Vagina (tissue), 2 donors: ENCODE results near the gene ASS1. TPM values are rescaled to one million over a fixed set of nuclear protein-coding genes. Genes with fewer than 3 reads are reported as not detected.
"Not testable (repeated sequence)": the region's sequence is repeated elsewhere in the genome, so short reads cannot be mapped to it uniquely, and the experiment has no call there.

Experiments used
- DNase-seq, 2 donors: peaks; one replicate each; pipeline ENCODE4 v3.0.0-alpha.2; 2017; ENCODE audit errors: extremely low spot score in 2 of 2
- H3K27ac ChIP-seq: fragments of 200-600 bp; sonication (generic); one replicate; pipeline ENCODE4 v1.5.1; 2019
- H3K27me3 ChIP-seq: fragments of 200-600 bp; sonication (generic); one replicate; pipeline ENCODE4 v1.5.1; 2019
- H3K36me3 ChIP-seq, 2 donors: fragments of 200-600 bp; sonication (generic); one replicate each; pipeline ENCODE4 v1.5.1; 2017 to 2019
- H3K4me1 ChIP-seq: fragments of 200-600 bp; sonication (generic); one replicate; pipeline ENCODE4 v1.5.1; 2019
- H3K4me3 ChIP-seq, 2 donors: fragments of 200-600 bp; sonication (generic); 1 replicate in 1 of 2; 2 replicates in 1 of 2; pipeline ENCODE4 v1.5.1; 2016 to 2019
- H3K9me3 ChIP-seq: fragments of 200-600 bp; sonication (generic); one replicate; pipeline ENCODE4 v1.5.1; 2019
- CTCF ChIP-seq, 3 experiments: fragments of 450-650 bp in 2 of 3; fragments of 200-600 bp in 1 of 3; sonication (generic) in 1 of 3; IDR thresholded peaks; one replicate each; pipeline ENCODE4 v1.5.1; 2017 to 2019; ENCODE audit warnings: antibody characterized with exemption in 3 of 3, mild to moderate bottlenecking in 2 of 3, moderate library complexity in 2 of 3
- POLR2A ChIP-seq, 2 donors: fragments of 450-650 bp; IDR thresholded peaks; one replicate each; pipeline ENCODE4 v1.6.1; 2017; ENCODE audit warnings: antibody characterized with exemption in 2 of 2, mild to moderate bottlenecking in 2 of 2, moderate library complexity in 2 of 2
- POLR2AphosphoS5 ChIP-seq, 2 donors: sonication (generic); formaldehyde crosslinking; IDR thresholded peaks; one replicate each; pipeline ENCODE4 v1.9.0; 2017; ENCODE audit warnings: antibody characterized with exemption in 2 of 2, mild to moderate bottlenecking in 2 of 2, low read depth in 1 of 2; ENCODE audit not compliant: insufficient read depth in 1 of 2
- intact Hi-C: fragments of 100-400 bp; cut with DNase I; formaldehyde crosslinking; loops from one replicate; pipeline ENCODE4 v1.15.1; 2023
- total RNA-seq: library from RNA; depleted of rRNA; stranded (reverse); fragments of >200 nt; gene quantifications from one replicate; pipeline ENCODE4 v1.2.3, GENCODE V29; 2016

ASS1 gene
- total RNA-seq, 1 donor from 2014 or later, result 84.0 TPM

- Histone ChIP-seq H3K4me3 (no peak overlapping the region), H3K9me3 (no peaks in the 10 kb centered on the region), H3K27ac (no peak overlapping the region), H3K4me1 (peaks cover 15% of the 10 kb centered on the region), H3K36me3 (no peaks in the 10 kb centered on the region), H3K27me3 (no peaks in the 10 kb centered on the region)
- intact Hi-C loops, result no loop called here
- TF ChIP-seq CTCF (IDR thresholded peaks at IDR 0.05) (no peak), POLR2A (IDR thresholded peaks at IDR 0.05) (no peak), POLR2AphosphoS5 (IDR thresholded peaks at IDR 0.05; ENCODE audit: insufficient read depth in 1 of 2, low read depth in 1 of 2) (no peak)
- DNase-seq, result no peak
Measured at GRCh38 chr9:130431536-130432303, 13.0 kb upstream of the ASS1 start.

GRCh38 chr9:130432362-130432761, 12.4 kb upstream of the ASS1 start:
- no peaks in the 10 kb centered on the region for H3K9me3 ChIP-seq
- no peak for TF ChIP-seq CTCF (IDR thresholded peaks at IDR 0.05)
- no peak for TF ChIP-seq POLR2A (IDR thresholded peaks at IDR 0.05)
- TF ChIP-seq POLR2AphosphoS5 (IDR thresholded peaks at IDR 0.05; ENCODE audit: insufficient read depth in 1 of 2, low read depth in 1 of 2), result no peak
- peaks cover 15% of the 10 kb centered on the region for H3K4me1 ChIP-seq
- H3K27me3 ChIP-seq, result no peaks in the 10 kb centered on the region
- no peak for DNase-seq
- no peak overlapping the region for H3K4me3 ChIP-seq
- H3K36me3 ChIP-seq, result no peaks in the 10 kb centered on the region
- no peak overlapping the region for H3K27ac ChIP-seq
- intact Hi-C loops, result no loop called here

- H3K9me3 ChIP-seq, result no peaks in the 10 kb centered on the region
- H3K27me3 ChIP-seq, result no peaks in the 10 kb centered on the region
- H3K27ac ChIP-seq, result no peak overlapping the region
- no peak for TF ChIP-seq CTCF (IDR thresholded peaks at IDR 0.05)
- TF ChIP-seq POLR2AphosphoS5 (IDR thresholded peaks at IDR 0.05; ENCODE audit: insufficient read depth in 1 of 2, low read depth in 1 of 2), result no peak
- TF ChIP-seq POLR2A (IDR thresholded peaks at IDR 0.05), result no peak
- H3K4me3 ChIP-seq, result peak overlapping the region; percentile 20 to 31
- H3K4me1 ChIP-seq, result peaks cover 15% of the 10 kb centered on the region
- no peaks in the 10 kb centered on the region for H3K36me3 ChIP-seq
- DNase-seq, result no peak
- intact Hi-C loops, result no loop called here
Measured at GRCh38 chr9:130432796-130433167, 12.0 kb upstream of the ASS1 start.

GRCh38 chr9:130433168-130433946, 11.4 kb upstream of the ASS1 start:
- H3K36me3 ChIP-seq, result no peaks in the 10 kb centered on the region
- H3K9me3 ChIP-seq, result no peaks in the 10 kb centered on the region
- peak overlapping the region; percentile 20 to 31 for H3K4me3 ChIP-seq
- no peak for DNase-seq
- H3K27me3 ChIP-seq, result no peaks in the 10 kb centered on the region
- peaks cover 15% of the 10 kb centered on the region for H3K4me1 ChIP-seq
- intact Hi-C loops, result no loop called here
- no peak overlapping the region for H3K27ac ChIP-seq
- TF ChIP-seq POLR2A (IDR thresholded peaks at IDR 0.05) (no peak), CTCF (IDR thresholded peaks at IDR 0.05) (peak; percentile 41 to 61 (median 48)), POLR2AphosphoS5 (IDR thresholded peaks at IDR 0.05; ENCODE audit: insufficient read depth in 1 of 2, low read depth in 1 of 2) (no peak)

GRCh38 chr9:130433947-130434262, 10.9 kb upstream of the ASS1 start:
- H3K27me3 ChIP-seq, result no peaks in the 10 kb centered on the region
- intact Hi-C loops, result no loop called here

GRCh38 chr9:130434656-130435055, 10.1 kb upstream of the ASS1 start:
- H3K4me1 ChIP-seq, result peaks cover 15% of the 10 kb centered on the region
- H3K4me3 ChIP-seq, H3K9me3 ChIP-seq, H3K27me3 ChIP-seq, H3K27ac ChIP-seq, intact Hi-C loops, H3K36me3 ChIP-seq, DNase-seq: not testable (repeated sequence)

More at GRCh38 chr9:130433947-130434262, 10.9 kb upstream of the ASS1 start:
- H3K4me3 ChIP-seq, result peak overlapping the region in 1 of 2 donors; percentile 20
- no peak overlapping the region for H3K27ac ChIP-seq
- H3K4me1 ChIP-seq, result peaks cover 15% of the 10 kb centered on the region
- H3K36me3 ChIP-seq, result no peaks in the 10 kb centered on the region
- no peaks in the 10 kb centered on the region for H3K9me3 ChIP-seq
- TF ChIP-seq POLR2AphosphoS5 (IDR thresholded peaks at IDR 0.05; ENCODE audit: insufficient read depth in 1 of 2, low read depth in 1 of 2) (no peak), CTCF (IDR thresholded peaks at IDR 0.05) (no peak), POLR2A (IDR thresholded peaks at IDR 0.05) (no peak)
- DNase-seq, result no peak
